ENCODE results near the gene SLC26A2. TPM values are rescaled to one million over a fixed set of nuclear protein-coding genes. Genes with fewer than 3 reads are reported as not detected.

Gene SLC26A2
- total RNA-seq, 2 experiments from 2014 or later, result 2.1 to 2.8 TPM

DNA sequence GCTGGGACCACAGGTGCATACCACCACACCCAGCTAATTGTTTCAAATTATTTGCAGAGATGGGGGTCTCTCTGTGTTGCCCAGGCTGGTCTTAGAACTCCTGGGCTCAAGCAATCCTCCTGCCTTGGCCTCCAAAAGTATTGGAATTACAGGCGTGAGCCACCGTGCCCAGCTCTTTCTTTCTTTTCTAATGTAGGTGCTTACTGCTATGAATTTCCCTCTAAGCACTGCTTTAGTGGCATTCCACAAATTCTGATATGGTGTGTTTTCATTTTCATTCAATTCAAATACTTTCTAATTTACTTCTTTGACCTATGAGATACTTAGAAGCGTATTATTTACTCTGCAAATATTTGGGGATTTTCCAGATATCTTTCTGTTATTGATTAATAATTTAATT lies 54.9 kb downstream of the SLC26A2 start:
- ChIA-PET POLR2A (interaction anchor here (0.6 to 0.7 kb wide), 2 partner anchors 23 to 558 kb away, joined by 3 read pairs; no protein-coding TSS in a partner anchor), CTCF (ENCODE audit: unreplicated experiment) (no interaction called here)
- Histone ChIP-seq H3K4me3 (ENCODE audit: low read depth, low read length, poor library complexity, severe bottlenecking) (no peak overlapping the region), H3K79me2 (ENCODE audit: insufficient read depth, low read depth, low read length) (no peaks in the 10 kb centered on the region), H3K4me2 (ENCODE audit: low read length) (no peak overlapping the region), H3K4me1 (ENCODE audit: insufficient read depth, low read length, poor library complexity, severe bottlenecking) (no peaks in the 10 kb centered on the region), H3K9me3 (ENCODE audit: low read length) (peaks cover 23% of the 10 kb centered on the region), H3K27ac (ENCODE audit: low read depth, low read length, poor library complexity, severe bottlenecking) (no peak overlapping the region), H3K36me3 (ENCODE audit: insufficient read depth, low read length) (peaks cover 98% of the 10 kb centered on the region), H4K20me1 (ENCODE audit: insufficient read depth, low read length) (no peaks in the 10 kb centered on the region), H2AFZ (ENCODE audit: low read length) (no peak overlapping the region), H3K9me2 (ENCODE audit: insufficient read depth, low read length) (no peaks in the 10 kb centered on the region)
- no TSS peak for BruUV-seq (replicated peaks)
- TF ChIP-seq, protein P1, sequence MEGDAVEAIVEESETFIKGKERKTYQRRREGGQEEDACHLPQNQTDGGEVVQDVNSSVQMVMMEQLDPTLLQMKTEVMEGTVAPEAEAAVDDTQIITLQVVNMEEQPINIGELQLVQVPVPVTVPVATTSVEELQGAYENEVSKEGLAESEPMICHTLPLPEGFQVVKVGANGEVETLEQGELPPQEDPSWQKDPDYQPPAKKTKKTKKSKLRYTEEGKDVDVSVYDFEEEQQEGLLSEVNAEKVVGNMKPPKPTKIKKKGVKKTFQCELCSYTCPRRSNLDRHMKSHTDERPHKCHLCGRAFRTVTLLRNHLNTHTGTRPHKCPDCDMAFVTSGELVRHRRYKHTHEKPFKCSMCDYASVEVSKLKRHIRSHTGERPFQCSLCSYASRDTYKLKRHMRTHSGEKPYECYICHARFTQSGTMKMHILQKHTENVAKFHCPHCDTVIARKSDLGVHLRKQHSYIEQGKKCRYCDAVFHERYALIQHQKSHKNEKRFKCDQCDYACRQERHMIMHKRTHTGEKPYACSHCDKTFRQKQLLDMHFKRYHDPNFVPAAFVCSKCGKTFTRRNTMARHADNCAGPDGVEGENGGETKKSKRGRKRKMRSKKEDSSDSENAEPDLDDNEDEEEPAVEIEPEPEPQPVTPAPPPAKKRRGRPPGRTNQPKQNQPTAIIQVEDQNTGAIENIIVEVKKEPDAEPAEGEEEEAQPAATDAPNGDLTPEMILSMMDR (conservative IDR thresholded peaks at IDR 0.05; ENCODE audit: low read length), result no peak
- TF ChIP-seq EZH2phosphoT487 (IDR thresholded peaks at IDR 0.05; ENCODE audit: borderline replicate concordance, low read depth, low read length), result no peak
- DNase-seq (ENCODE audit: low spot score), result no peak
- intact Hi-C loops (cut with micrococcal nuclease; ENCODE audit: unreplicated experiment), result no loop called here

DNA sequence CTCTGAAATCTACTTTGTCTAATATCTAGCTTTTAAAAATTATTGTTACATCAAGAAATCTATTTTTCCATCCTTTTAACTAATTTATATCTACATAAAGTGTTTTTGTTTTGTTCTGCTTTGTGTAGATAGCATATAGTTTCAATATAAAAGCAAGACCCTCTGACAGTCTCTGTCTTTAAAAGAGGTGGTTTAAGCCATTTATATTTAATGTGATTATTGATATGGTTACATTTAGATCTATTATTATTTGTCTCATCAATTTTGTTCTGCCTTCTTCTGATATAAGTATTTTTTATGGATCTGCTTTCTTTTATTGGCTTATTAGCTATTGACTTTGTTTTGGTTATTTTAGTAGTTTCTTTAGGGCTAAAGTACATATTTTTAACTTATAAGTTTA lies 56.0 kb downstream of the SLC26A2 start:
- POLR2A ChIA-PET, result interaction anchor here (0.7 to 1.8 kb wide), 3 partner anchors 10 to 531 kb away, joined by 3 to 5 read pairs (median 3); no protein-coding TSS in a partner anchor
- no peaks in the 10 kb centered on the region for H3K9me2 ChIP-seq (ENCODE audit: insufficient read depth, low read length)
- no peaks in the 10 kb centered on the region for H3K4me1 ChIP-seq (ENCODE audit: insufficient read depth, low read length, poor library complexity, severe bottlenecking)
- no peak overlapping the region for H2AFZ ChIP-seq (ENCODE audit: low read length)
- BruUV-seq (replicated peaks), result no TSS peak
- CTCF ChIA-PET (ENCODE audit: unreplicated experiment), result no interaction called here
- H3K36me3 ChIP-seq (ENCODE audit: insufficient read depth, low read length), result peaks cover 99% of the 10 kb centered on the region
- no peak for TF ChIP-seq EZH2phosphoT487 (IDR thresholded peaks at IDR 0.05; ENCODE audit: borderline replicate concordance, low read depth, low read length)
- TF ChIP-seq, protein P1 (conservative IDR thresholded peaks at IDR 0.05; ENCODE audit: low read length), result no peak
- H3K4me2 ChIP-seq (ENCODE audit: low read length), result no peak overlapping the region
- H3K9me3 ChIP-seq (ENCODE audit: low read length), result peaks cover 23% of the 10 kb centered on the region
- no peaks in the 10 kb centered on the region for H4K20me1 ChIP-seq (ENCODE audit: insufficient read depth, low read length)
- intact Hi-C loops (cut with micrococcal nuclease; ENCODE audit: unreplicated experiment), result no loop called here
- DNase-seq (ENCODE audit: low spot score), result no peak
- H3K27ac ChIP-seq (ENCODE audit: low read depth, low read length, poor library complexity, severe bottlenecking), result no peak overlapping the region
- no peak overlapping the region for H3K4me3 ChIP-seq (ENCODE audit: low read depth, low read length, poor library complexity, severe bottlenecking)
- H3K79me2 ChIP-seq (ENCODE audit: insufficient read depth, low read depth, low read length), result no peaks in the 10 kb centered on the region

DNA sequence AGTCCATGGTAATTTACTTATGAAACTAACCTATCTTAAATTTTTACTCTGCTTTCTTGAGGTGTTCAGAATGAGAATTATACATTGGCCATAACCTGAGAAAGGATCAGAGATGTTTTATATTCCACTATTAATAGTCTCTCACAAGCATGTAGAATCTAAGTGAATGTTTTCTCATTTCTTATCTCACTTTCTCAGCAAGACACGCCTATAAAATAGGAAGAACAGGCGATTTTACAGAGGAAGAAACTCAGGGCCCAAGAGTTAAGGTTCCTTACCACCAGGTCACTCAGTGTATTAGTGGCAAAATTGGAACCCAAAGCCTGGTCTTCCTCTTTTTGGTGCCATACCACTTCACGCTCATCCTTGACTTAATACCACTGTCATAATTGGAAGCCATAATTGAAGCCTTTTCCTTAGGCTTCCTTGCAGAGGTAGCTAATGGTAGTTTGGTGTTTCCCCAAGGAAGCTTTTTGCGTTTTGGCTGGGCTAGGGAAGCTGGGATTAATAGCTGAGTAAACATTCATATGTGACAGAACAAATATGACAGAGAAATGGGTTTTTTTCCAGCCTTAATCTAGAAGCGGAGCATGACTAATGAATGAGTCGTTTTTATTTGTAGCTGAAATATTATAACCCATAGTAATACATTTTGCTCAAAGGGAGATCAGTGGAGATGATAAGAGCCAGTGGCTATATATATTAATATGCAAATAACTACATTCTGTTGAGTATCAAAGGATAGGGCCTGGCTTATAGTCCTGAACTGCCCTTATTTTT lies 56.9 kb downstream of the SLC26A2 start:
- TF ChIP-seq, protein P1 (conservative IDR thresholded peaks at IDR 0.05; ENCODE audit: low read length), result no peak
- TF ChIP-seq EZH2phosphoT487 (IDR thresholded peaks at IDR 0.05; ENCODE audit: borderline replicate concordance, low read depth, low read length), result no peak
- ChIA-PET CTCF (ENCODE audit: unreplicated experiment) (interaction anchor here (0.6 kb wide), 1 partner anchor 1208 kb away, joined by 8 read pairs; no protein-coding TSS in a partner anchor), POLR2A (interaction anchor here (0.5 to 1.8 kb wide), 7 partner anchors 8 to 1586 kb away, joined by 3 to 5 read pairs (median 3); no protein-coding TSS in a partner anchor)
- Histone ChIP-seq H3K4me1 (ENCODE audit: insufficient read depth, low read length, poor library complexity, severe bottlenecking) (no peaks in the 10 kb centered on the region), H4K20me1 (ENCODE audit: insufficient read depth, low read length) (no peaks in the 10 kb centered on the region), H3K9me3 (ENCODE audit: low read length) (peaks cover 23% of the 10 kb centered on the region), H3K4me2 (ENCODE audit: low read length) (no peak overlapping the region), H3K27ac (ENCODE audit: low read depth, low read length, poor library complexity, severe bottlenecking) (no peak overlapping the region), H2AFZ (ENCODE audit: low read length) (no peak overlapping the region), H3K4me3 (ENCODE audit: low read depth, low read length, poor library complexity, severe bottlenecking) (no peak overlapping the region), H3K79me2 (ENCODE audit: insufficient read depth, low read depth, low read length) (no peaks in the 10 kb centered on the region), H3K9me2 (ENCODE audit: insufficient read depth, low read length) (no peaks in the 10 kb centered on the region), H3K36me3 (ENCODE audit: insufficient read depth, low read length) (peaks cover 100% of the 10 kb centered on the region)
- BruUV-seq (replicated peaks), result no TSS peak
- DNase-seq (ENCODE audit: low spot score), result no peak
- intact Hi-C loops (cut with micrococcal nuclease; ENCODE audit: unreplicated experiment), result no loop called here
